ENCODE data around the gene AVP. TPM values are rescaled to one million over a fixed set of nuclear protein-coding genes. Genes with fewer than 3 reads are reported as not detected.

The AVP gene
- total RNA-seq, 2 experiments from 2014 or later = not detected

Other genes starting within 250 kb of the AVP start
- gene PCED1A, start 244.1 kb downstream of the AVP start, total RNA-seq = 10 to 100 TPM; 39.9 to 43.3 TPM
- gene VPS16, start 244.0 kb downstream of the AVP start, total RNA-seq = 10 to 100 TPM; 54.6 to 56.7 TPM
- gene PTPRA, start 211.2 kb downstream of the AVP start, total RNA-seq = 10 to 100 TPM; 68.1 to 68.8 TPM
- 1 to 10 TPM in 1 of 2 experiments, under 1 TPM in 1; 0.85 to 1.6 TPM for gene GNRH2, start 41.1 kb downstream of the AVP start, total RNA-seq
- 10 to 100 TPM; 30.4 to 32.6 TPM for gene MRPS26, start 38.7 kb downstream of the AVP start, total RNA-seq
- gene OXT, start 13.1 kb downstream of the AVP start, total RNA-seq = under 1 TPM; 0.68 to 0.89 TPM
- 10 to 100 TPM; 21.3 to 21.7 TPM for gene FASTKD5, start 75.1 kb upstream of the AVP start, total RNA-seq
- gene UBOX5, start 75.1 kb upstream of the AVP start, total RNA-seq = 1 to 10 TPM; 9.3 to 9.4 TPM
- gene LZTS3, start 88.8 kb upstream of the AVP start, total RNA-seq = 1 to 10 TPM; 2.1 to 2.5 TPM
- gene DDRGK1, start 120.0 kb upstream of the AVP start, total RNA-seq = 10 to 100 TPM; 58.1 to 59.2 TPM
- 10 to 100 TPM; 44.3 to 44.4 TPM for gene ITPA, start 124.8 kb upstream of the AVP start, total RNA-seq
- gene SLC4A11, start 154.5 kb upstream of the AVP start, total RNA-seq = 1 to 10 TPM; 1.9 to 2.4 TPM

All from activated naive CD8-positive, alpha-beta T cell treated with anti-CD3 and anti-CD28 coated beads, Interleukin-2, amount 10 ng/mL, durations not matched to agents 7 days and 5 days (primary cell).